PC-3 (cell line): ENCODE data around the gene STX8.

Source experiments
- EZH2 ChIP-seq: fragments of 300-600 bp; sonication (generic); IDR thresholded peaks from one replicate; pipeline ENCODE4 v1.6.1; 2017; ENCODE audit warnings: antibody characterized with exemption, mild to moderate bottlenecking, low read length; ENCODE audit not compliant: unreplicated experiment
- EZH2phosphoT487 ChIP-seq: fragments of 300-600 bp; sonication (generic); IDR thresholded peaks from 2 replicates; pipeline ENCODE4 v1.6.1; 2018; ENCODE audit warnings: mild to moderate bottlenecking, antibody characterized with exemption, low read length, borderline replicate concordance
- TF ChIP-seq, protein P1 (sequence below): fragments of 300-600 bp; sonication (generic); conservative IDR thresholded peaks from 2 replicates; pipeline ENCODE4 v1.5.1; 2017; ENCODE audit warnings: antibody characterized with exemption, low read depth, mild to moderate bottlenecking, low read length

DNA sequence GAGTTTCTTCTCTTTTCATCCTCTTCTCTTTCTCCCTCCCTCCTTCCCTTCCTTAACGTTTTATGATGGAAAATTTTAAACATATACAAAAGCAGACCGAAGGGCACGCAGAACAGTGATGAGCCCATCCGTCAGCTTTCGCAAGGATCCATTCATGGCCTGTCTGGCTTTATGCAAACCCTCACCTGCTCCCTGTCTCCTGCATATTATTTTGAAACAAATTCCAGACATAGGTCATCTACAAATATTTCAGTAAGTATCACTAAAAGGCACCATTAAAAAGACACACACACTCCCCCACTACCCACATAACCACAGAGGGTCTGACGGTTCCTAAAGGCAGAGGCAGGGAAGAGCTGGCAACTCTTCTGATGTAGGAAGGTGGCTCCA, 319.3 kb downstream of the STX8 start:
- TF ChIP-seq, protein P1, sequence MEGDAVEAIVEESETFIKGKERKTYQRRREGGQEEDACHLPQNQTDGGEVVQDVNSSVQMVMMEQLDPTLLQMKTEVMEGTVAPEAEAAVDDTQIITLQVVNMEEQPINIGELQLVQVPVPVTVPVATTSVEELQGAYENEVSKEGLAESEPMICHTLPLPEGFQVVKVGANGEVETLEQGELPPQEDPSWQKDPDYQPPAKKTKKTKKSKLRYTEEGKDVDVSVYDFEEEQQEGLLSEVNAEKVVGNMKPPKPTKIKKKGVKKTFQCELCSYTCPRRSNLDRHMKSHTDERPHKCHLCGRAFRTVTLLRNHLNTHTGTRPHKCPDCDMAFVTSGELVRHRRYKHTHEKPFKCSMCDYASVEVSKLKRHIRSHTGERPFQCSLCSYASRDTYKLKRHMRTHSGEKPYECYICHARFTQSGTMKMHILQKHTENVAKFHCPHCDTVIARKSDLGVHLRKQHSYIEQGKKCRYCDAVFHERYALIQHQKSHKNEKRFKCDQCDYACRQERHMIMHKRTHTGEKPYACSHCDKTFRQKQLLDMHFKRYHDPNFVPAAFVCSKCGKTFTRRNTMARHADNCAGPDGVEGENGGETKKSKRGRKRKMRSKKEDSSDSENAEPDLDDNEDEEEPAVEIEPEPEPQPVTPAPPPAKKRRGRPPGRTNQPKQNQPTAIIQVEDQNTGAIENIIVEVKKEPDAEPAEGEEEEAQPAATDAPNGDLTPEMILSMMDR: no peak
- TF ChIP-seq EZH2 (no peak), EZH2phosphoT487 (no peak)
